Loucy (cell line): Measurements from ENCODE around the gene STK40.

Experiments used
- H2AFZ ChIP-seq: fragments of 200-600 bp; sonication (generic); 2 replicates; pipeline ENCODE4 v1.6.0; 2016; ENCODE audit warnings: antibody characterized with exemption, mild to moderate bottlenecking, low read length, moderate library complexity
- H3F3A ChIP-seq: fragments of 200-600 bp; 2 replicates; pipeline ENCODE4 v1.6.0; 2016; ENCODE audit warnings: antibody characterized with exemption, low read depth, mild to moderate bottlenecking
- H3K27me3 ChIP-seq: fragments of 200-600 bp; sonication (generic); 2 replicates; pipeline ENCODE4 v1.6.1; 2014; ENCODE audit warnings: low read length, mild to moderate bottlenecking; ENCODE audit not compliant: insufficient read depth, poor library complexity, severe bottlenecking
- H3K36me3 ChIP-seq: fragments of 200-600 bp; sonication (generic); 2 replicates; pipeline ENCODE4 v1.6.1; 2016; ENCODE audit warnings: low read length; ENCODE audit not compliant: insufficient read depth
- H3K4me1 ChIP-seq: fragments of 200-600 bp; sonication (generic); 2 replicates; pipeline ENCODE4 v1.5.1; 2014; ENCODE audit warnings: low read length, mild to moderate bottlenecking; ENCODE audit not compliant: insufficient read depth, poor library complexity, severe bottlenecking
- H3K4me2 ChIP-seq: fragments of 200-600 bp; sonication (generic); 2 replicates; pipeline ENCODE4 v1.6.0; 2014; ENCODE audit warnings: antibody characterized with exemption, low read length, low read depth, mild to moderate bottlenecking; ENCODE audit not compliant: poor library complexity, severe bottlenecking
- H3K4me3 ChIP-seq: fragments of 200-600 bp; sonication (generic); 2 replicates; pipeline ENCODE4 v1.5.1; 2014; ENCODE audit warnings: low read length, mild to moderate bottlenecking, mixed read lengths; ENCODE audit not compliant: poor library complexity, severe bottlenecking
- H3K79me2 ChIP-seq: fragments of 200-600 bp; sonication (generic); 2 replicates; pipeline ENCODE4 v1.6.1; 2014; ENCODE audit warnings: low read length; ENCODE audit not compliant: insufficient read depth
- H3K9ac ChIP-seq: fragments of 200-600 bp; sonication (generic); 2 replicates; pipeline ENCODE4 v1.6.0; 2014; ENCODE audit warnings: mild to moderate bottlenecking, low read depth, low read length, moderate library complexity; ENCODE audit not compliant: poor library complexity, severe bottlenecking
- H3K9me2 ChIP-seq: fragments of 200-600 bp; sonication (generic); replicated peaks from 2 replicates; pipeline ENCODE4 v1.6.1; 2016; ENCODE audit warnings: low read depth, low read length, mixed read lengths
- H3K9me3 ChIP-seq: fragments of 200-600 bp; sonication (generic); 2 replicates; pipeline ENCODE4 v1.6.1; 2014; ENCODE audit warnings: mild to moderate bottlenecking, antibody characterized with exemption, low read length, low read depth; ENCODE audit not compliant: insufficient read depth
- H4K20me1 ChIP-seq: fragments of 200-600 bp; sonication (generic); 2 replicates; pipeline ENCODE4 v1.6.0; 2014; ENCODE audit warnings: antibody characterized with exemption, low read length, mild to moderate bottlenecking; ENCODE audit not compliant: insufficient read depth, poor library complexity, severe bottlenecking
- CTCF ChIP-seq: fragments of 200-600 bp; sonication (generic); conservative IDR thresholded peaks from 2 replicates; pipeline ENCODE4 v1.5.1; 2014; ENCODE audit warnings: mild to moderate bottlenecking, antibody characterized with exemption, low read length
- EZH2phosphoT487 ChIP-seq: fragments of 200-600 bp; IDR thresholded peaks from 2 replicates; pipeline ENCODE4 v1.6.1; 2018; ENCODE audit warnings: antibody characterized with exemption, mild to moderate bottlenecking, moderate library complexity, borderline replicate concordance

STK40 gene

GRCh38 chr1:36392836-36393235, 7.1 kb upstream of the STK40 start:
- Histone ChIP-seq H3K36me3 (no peaks in the 10 kb centered on the region; the same call in 1 of the 2 replicates), H3K4me1 (peaks cover 12% of the 10 kb centered on the region), H3K79me2 (peaks cover 20% of the 10 kb centered on the region; the same call in 1 of the 2 replicates), H3K4me3 (no peak overlapping the region), H3K9me3 (no peaks in the 10 kb centered on the region), H3K27me3 (no peaks in the 10 kb centered on the region), H3K9ac (no peak overlapping the region), H4K20me1 (no peaks in the 10 kb centered on the region), H2AFZ (no peak overlapping the region), H3K9me2 (no peaks in the 10 kb centered on the region), H3K4me2 (no peak overlapping the region), H3F3A (no peaks in the 10 kb centered on the region)
- no peak for TF ChIP-seq EZH2phosphoT487
- no peak for TF ChIP-seq CTCF

- Histone ChIP-seq H3K4me1 (peaks cover 13% of the 10 kb centered on the region), H3F3A (no peaks in the 10 kb centered on the region), H3K4me2 (no peak overlapping the region), H3K9me3 (no peaks in the 10 kb centered on the region), H3K27me3 (no peaks in the 10 kb centered on the region), H3K9ac (no peak overlapping the region), H3K9me2 (no peaks in the 10 kb centered on the region), H3K36me3 (no peaks in the 10 kb centered on the region; the same call in 1 of the 2 replicates), H2AFZ (no peak overlapping the region), H3K79me2 (peaks cover 9% of the 10 kb centered on the region; the same call in 1 of the 2 replicates), H3K4me3 (no peak overlapping the region), H4K20me1 (no peaks in the 10 kb centered on the region)
- TF ChIP-seq CTCF = no peak
- TF ChIP-seq EZH2phosphoT487 = no peak
These were observed 5.5 kb upstream of the STK40 start for GRCh38 chr1:36391271-36391670.

- Histone ChIP-seq H3K79me2 (peaks cover 7% of the 10 kb centered on the region; the same call in 1 of the 2 replicates), H3K9ac (no peak overlapping the region), H3K9me2 (no peaks in the 10 kb centered on the region), H3K4me3 (no peak overlapping the region), H2AFZ (no peak overlapping the region), H4K20me1 (no peaks in the 10 kb centered on the region), H3K27me3 (no peaks in the 10 kb centered on the region), H3K9me3 (no peaks in the 10 kb centered on the region), H3F3A (no peaks in the 10 kb centered on the region), H3K4me2 (no peak overlapping the region), H3K4me1 (peaks cover 11% of the 10 kb centered on the region), H3K36me3 (no peaks in the 10 kb centered on the region; the same call in 1 of the 2 replicates)
- TF ChIP-seq CTCF (no peak), EZH2phosphoT487 (no peak)
These were observed 4.7 kb upstream of the STK40 start for GRCh38 chr1:36390411-36390810.
